H9 (cell line): Measurements from ENCODE around the gene SIPA1. TPM values are rescaled to one million over a fixed set of nuclear protein-coding genes. Genes with fewer than 3 reads are reported as not detected.

Experiments used
- DNase-seq: peaks from one replicate; pipeline ENCODE4 v3.0.0-alpha.2; 2017
- H2AFZ ChIP-seq: one replicate; pipeline ENCODE4 v1.6.1; 2013; ENCODE audit warnings: mild to moderate bottlenecking, low read length, control low read depth, moderate library complexity
- H2AK5ac ChIP-seq: 2 replicates; pipeline ENCODE4 v1.6.1; 2013; ENCODE audit warnings: low read length, control low read depth, mixed read lengths; ENCODE audit not compliant: insufficient read length
- H2BK120ac ChIP-seq: one replicate; pipeline ENCODE4 v1.6.1; 2013; ENCODE audit warnings: low read depth, mild to moderate bottlenecking, low read length, control low read depth, inconsistent platforms; ENCODE audit not compliant: poor library complexity, severe bottlenecking
- H2BK12ac ChIP-seq: 2 replicates; pipeline ENCODE4 v1.6.1; 2013; ENCODE audit warnings: low read length, control low read depth, mixed read lengths, low read depth; ENCODE audit not compliant: insufficient read length
- H2BK15ac ChIP-seq: 2 replicates; pipeline ENCODE4 v1.6.1; 2013; ENCODE audit warnings: low read depth, low read length, control low read depth
- H2BK20ac ChIP-seq: one replicate; pipeline ENCODE4 v1.6.1; 2013; ENCODE audit warnings: low read depth, mild to moderate bottlenecking, low read length, control low read depth, inconsistent platforms; ENCODE audit not compliant: poor library complexity, severe bottlenecking
- H2BK5ac ChIP-seq: 2 replicates; pipeline ENCODE4 v1.6.1; 2013; ENCODE audit warnings: low read length, control low read depth, mixed read lengths; ENCODE audit not compliant: insufficient read length
- H3K14ac ChIP-seq: 2 replicates; pipeline ENCODE4 v1.6.1; 2013; ENCODE audit warnings: low read length, control low read depth; ENCODE audit not compliant: insufficient read depth
- H3K18ac ChIP-seq: 2 replicates; pipeline ENCODE4 v1.6.1; 2013; ENCODE audit warnings: low read depth, mild to moderate bottlenecking, mixed read lengths, low read length, control low read depth; ENCODE audit not compliant: insufficient read length
- H3K23ac ChIP-seq: 2 replicates; pipeline ENCODE4 v1.6.1; 2013; ENCODE audit warnings: low read length, control low read depth, mixed read lengths, low read depth; ENCODE audit not compliant: insufficient read length
- H3K23me2 ChIP-seq: 2 replicates; pipeline ENCODE4 v1.6.1; 2013; ENCODE audit warnings: low read depth, mild to moderate bottlenecking, mixed read lengths, low read length, control low read depth; ENCODE audit not compliant: insufficient read length, poor library complexity, severe bottlenecking
- H3K27ac ChIP-seq: 2 replicates; pipeline ENCODE4 v1.5.1; 2013; ENCODE audit warnings: low read length, control low read depth, mixed read lengths, low read depth; ENCODE audit not compliant: insufficient read length
- H3K27me3 ChIP-seq: 2 replicates; pipeline ENCODE4 v1.6.1; 2013; ENCODE audit warnings: low read length, control low read depth, inconsistent platforms; ENCODE audit not compliant: insufficient read depth
- H3K4ac ChIP-seq: 2 replicates; pipeline ENCODE4 v1.6.1; 2013; ENCODE audit warnings: low read depth, mild to moderate bottlenecking, control low read depth, inconsistent platforms, low read length, moderate library complexity
- H3K4me1 ChIP-seq: 2 replicates; pipeline ENCODE4 v1.6.1; 2013; ENCODE audit warnings: low read length, control low read depth, inconsistent platforms; ENCODE audit not compliant: insufficient read depth
- H3K4me2 ChIP-seq: 2 replicates; pipeline ENCODE4 v1.6.1; 2013; ENCODE audit warnings: low read length, control low read depth, mixed read lengths; ENCODE audit not compliant: insufficient read length, insufficient read depth
- H3K56ac ChIP-seq: 2 replicates; pipeline ENCODE4 v1.6.1; 2013; ENCODE audit warnings: low read depth, mild to moderate bottlenecking, mixed read lengths, low read length, control low read depth; ENCODE audit not compliant: insufficient read length
- H3K79me1 ChIP-seq: 2 replicates; pipeline ENCODE4 v1.6.1; 2013; ENCODE audit warnings: low read depth, mild to moderate bottlenecking, moderate library complexity, low read length, control low read depth, inconsistent platforms; ENCODE audit not compliant: insufficient read depth, poor library complexity, severe bottlenecking
- H3K79me2 ChIP-seq: 2 replicates; pipeline ENCODE4 v1.6.1; 2013; ENCODE audit warnings: low read length, control low read depth, inconsistent platforms; ENCODE audit not compliant: insufficient read depth
- H3K9ac ChIP-seq: 2 replicates; pipeline ENCODE4 v1.6.1; 2013; ENCODE audit warnings: low read length, control low read depth, mixed read lengths; ENCODE audit not compliant: insufficient read length; ENCODE audit errors: extremely low read depth
- H3K9me3 ChIP-seq: one replicate; pipeline ENCODE4 v1.6.1; 2013; ENCODE audit warnings: low read depth, low read length, inconsistent platforms; ENCODE audit not compliant: control insufficient read depth
- H3T11ph ChIP-seq: one replicate; pipeline ENCODE4 v1.6.1; 2013; ENCODE audit warnings: mild to moderate bottlenecking, low read length, control low read depth, inconsistent platforms
- H4K20me1 ChIP-seq: one replicate; pipeline ENCODE4 v1.6.1; 2013; ENCODE audit not compliant: control insufficient read depth, insufficient read length, insufficient read depth
- H4K5ac ChIP-seq: 2 replicates; pipeline ENCODE4 v1.6.1; 2013; ENCODE audit warnings: low read depth, mild to moderate bottlenecking, mixed read lengths, low read length, control low read depth; ENCODE audit not compliant: insufficient read length
- H4K8ac ChIP-seq: replicated peaks from 2 replicates; pipeline ENCODE4 v1.6.1; 2013; ENCODE audit warnings: low read length, control low read depth, mixed read lengths, low read depth; ENCODE audit not compliant: insufficient read length
- H4K91ac ChIP-seq: 2 replicates; pipeline ENCODE4 v1.6.1; 2013; ENCODE audit warnings: low read depth, mild to moderate bottlenecking, moderate library complexity, mixed read lengths, low read length, control low read depth; ENCODE audit not compliant: insufficient read length
- H3K27ac Mint-ChIP-seq, 3 experiments: 2 replicates in 2 of 3; 3 replicates in 1 of 3; pipeline ENCODE4 v1.8.0; 2020 to 2021; ENCODE audit warnings: mixed read lengths in 3 of 3, mild to moderate bottlenecking in 1 of 3, moderate library complexity in 1 of 3
- H3K27me3 Mint-ChIP-seq: 2 replicates; pipeline ENCODE4 v1.8.0; 2021; ENCODE audit warnings: low read depth, mild to moderate bottlenecking, moderate library complexity, mixed read lengths
- H3K36me3 Mint-ChIP-seq, 3 experiments: 2 replicates in 2 of 3; 3 replicates in 1 of 3; pipeline ENCODE4 v1.8.0; 2020 to 2021; ENCODE audit warnings: low read depth in 3 of 3, mixed read lengths in 3 of 3; ENCODE audit not compliant: insufficient read depth in 1 of 3
- H3K4me1 Mint-ChIP-seq, 2 experiments: 2 replicates each; pipeline ENCODE4 v1.8.0; 2020; ENCODE audit warnings: mixed read lengths in 2 of 2
- H3K4me3 Mint-ChIP-seq, 2 experiments: 2 replicates in 1 of 2; 3 replicates in 1 of 2; pipeline ENCODE4 v1.8.0; 2020 to 2021; ENCODE audit warnings: mild to moderate bottlenecking in 2 of 2, mixed read lengths in 2 of 2, moderate library complexity in 1 of 2
- H3K9me3 Mint-ChIP-seq, 2 experiments: 2 replicates in 1 of 2; 3 replicates in 1 of 2; pipeline ENCODE4 v1.8.0; 2020; ENCODE audit warnings: mild to moderate bottlenecking in 2 of 2, mixed read lengths in 2 of 2, moderate library complexity in 1 of 2
- CTCF ChIP-seq: fragments of 200-600 bp; sonication (generic); conservative IDR thresholded peaks from 3 replicates; pipeline ENCODE4 v1.8.0; 2021; ENCODE audit warnings: antibody characterized with exemption, mild to moderate bottlenecking
- WGBS: extraction: QIAGEN DNeasy Blood & Tissue Kit; methylation state at CpG from one replicate; pipeline ENCODE4 v1.1.7; 2013; ENCODE audit warnings: missing lambda C conversion rate, low lambda C conversion rate, mixed read lengths; ENCODE audit not compliant: insufficient read length; ENCODE audit errors: extremely low coverage; 5-methylcytosine and 5-hydroxymethylcytosine counted together
- total RNA-seq: library from RNA; stranded (reverse); gene quantifications from 2 replicates; pipeline ENCODE4 v1.2.1, GENCODE V29; 2021

The SIPA1 gene
- total RNA-seq, 1 experiment from 2014 or later, result 32.0 TPM

- H2BK120ac ChIP-seq, result no peak overlapping the region
- H3K23ac ChIP-seq, result no peak overlapping the region
- H2BK12ac ChIP-seq, result no peak overlapping the region
- H3K4me1 ChIP-seq, result no peaks in the 10 kb centered on the region
- H4K91ac ChIP-seq, result no peak overlapping the region
- no peak overlapping the region for H3K56ac ChIP-seq
- H3K79me1 ChIP-seq, result no peaks in the 10 kb centered on the region
- H3K14ac ChIP-seq, result no peak overlapping the region; the same call in 1 of the 2 replicates
- H2AK5ac ChIP-seq, result no peak overlapping the region
- H3K79me2 ChIP-seq, result no peaks in the 10 kb centered on the region
- WGBS, result no CpG with 5 or more reads among the region's 14 CpGs
- H4K20me1 ChIP-seq, result no peaks in the 10 kb centered on the region
- H3K4ac ChIP-seq, result no peak overlapping the region
- no peak for TF ChIP-seq CTCF
- Mint-ChIP-seq H3K36me3 (peaks cover 22 to 74% (median 72%) of the 10 kb centered on the region in 3 experiments; a peak in 6 of 7 replicates), H3K27ac (peak overlapping the region in 1 of 3 experiments; percentile 17; a peak in 1 of 7 replicates), H3K4me1 (no peaks in the 10 kb centered on the region), H3K27me3 (no peaks in the 10 kb centered on the region), H3K4me3 (peak overlapping the region in 1 of 2 experiments; percentile 16; a peak in 1 of 5 replicates), H3K9me3 (no peaks in the 10 kb centered on the region)
- no peak overlapping the region for H3K18ac ChIP-seq
- no peak overlapping the region for H2BK20ac ChIP-seq
- no peak overlapping the region for H3T11ph ChIP-seq
- no peaks in the 10 kb centered on the region for H3K23me2 ChIP-seq
- no peak overlapping the region for H3K9ac ChIP-seq
- no peak overlapping the region for H4K8ac ChIP-seq
- no peak overlapping the region for H4K5ac ChIP-seq
- H3K9me3 ChIP-seq, result no peaks in the 10 kb centered on the region
- H2AFZ ChIP-seq, result no peak overlapping the region
- no peak for DNase-seq
- no peak overlapping the region for H3K4me2 ChIP-seq
- H2BK15ac ChIP-seq, result no peak overlapping the region
- no peaks in the 10 kb centered on the region for H3K27me3 ChIP-seq
- no peak overlapping the region for H3K27ac ChIP-seq
- H2BK5ac ChIP-seq, result no peak overlapping the region
Observed at GRCh38 chr11:65623177-65623576, 14.7 kb upstream of the SIPA1 start.
